HepG2 (cell line): ENCODE measurements around the gene SRSF2. TPM values are rescaled to one million over a fixed set of nuclear protein-coding genes. Genes with fewer than 3 reads are reported as not detected.
"Not testable (repeated sequence)": the region's sequence is repeated elsewhere in the genome, so short reads cannot be mapped to it uniquely, and the experiment has no call there.

Experiments
- ATAC-seq: fragments of 200-7000 bp; cut with Tn5 transposase; 3 replicates; pipeline ENCODE4 v1.9.1; 2020; ENCODE audit warnings: mild to moderate bottlenecking, moderate library complexity
- BruUV-seq: library from RNA; stranded (reverse); fragments of 400-500 nt; replicated peaks from 2 replicates; lab custom pipeline; 2021; lab: Mats Ljungman, UMichigan
- CTCF ChIA-PET: fragments of 300-600 bp; formaldehyde crosslinking; extraction: SDS; loops from one replicate; lab custom pipeline; 2021; ENCODE audit warnings: low total read pairs, inconsistent platforms, low intra/inter-chr PET ratio; lab: Yijun Ruan, JAX
- POLR2A ChIA-PET: fragments of 350-600 bp; sonication (Branson Sonifier 250); formaldehyde crosslinking; loops from one replicate; lab custom pipeline; 2020; ENCODE audit warnings: antibody characterized with exemption, inconsistent platforms; lab: Yijun Ruan, JAX
- DNase-seq: peaks from one replicate; pipeline ENCODE4 v3.0.0-alpha.2; 2015; ENCODE audit warnings: low spot score
- FAIRE-seq: peaks from 3 replicates; lab custom pipeline; 2011; peaks lifted over from hg19 to GRCh38; lab: Jason Lieb, UNC
- H2AFZ ChIP-seq: one replicate; pipeline ENCODE4 v1.6.1; 2011; ENCODE audit warnings: low read length, inconsistent platforms
- H3K27ac ChIP-seq: fragments of 300-600 bp; 3 replicates; pipeline ENCODE4 v1.8.0; 2011; ENCODE audit warnings: mixed run types, mild to moderate bottlenecking, mixed read lengths, low read length, inconsistent platforms; ENCODE audit not compliant: insufficient read depth; ENCODE audit errors: extremely low read length
- H3K27me3 ChIP-seq, 2 experiments: fragments of 200-600 bp in 1 of 2; 2 replicates in 1 of 2; 3 replicates in 1 of 2; pipeline versions ENCODE4 v1.6.0 to v1.8.0; 2011; ENCODE audit warnings: low read length in 2 of 2, mild to moderate bottlenecking in 2 of 2, moderate library complexity in 2 of 2, inconsistent platforms in 1 of 2; ENCODE audit not compliant: insufficient read depth in 2 of 2, control insufficient read depth in 1 of 2
- H3K36me3 ChIP-seq, 2 experiments: fragments of 200-600 bp in 1 of 2; replicated peaks in 1 of 2; 2 replicates in 1 of 2; 3 replicates in 1 of 2; pipeline versions ENCODE4 v1.5.1 to v1.8.0; 2011; ENCODE audit warnings: low read length in 2 of 2, inconsistent platforms in 1 of 2; ENCODE audit not compliant: insufficient read depth in 2 of 2, control insufficient read depth in 1 of 2
- H3K4me1 ChIP-seq: 2 replicates; pipeline ENCODE4 v1.5.1; 2012; ENCODE audit warnings: low read length, inconsistent platforms; ENCODE audit not compliant: insufficient read depth
- H3K4me2 ChIP-seq: 2 replicates; pipeline ENCODE4 v1.6.0; 2011; ENCODE audit warnings: low read depth, low read length, inconsistent platforms
- H3K4me3 ChIP-seq, 3 experiments: fragments of 200-600 bp in 1 of 3; sonication (generic), shearing (Covaris generic) in 1 of 3; replicated peaks in 1 of 3; 2 replicates each; pipeline ENCODE4 v1.5.1; 2011 to 2016; ENCODE audit warnings: low read length in 3 of 3, inconsistent platforms in 2 of 3, low read depth in 2 of 3, mild to moderate bottlenecking in 2 of 3, control low read depth in 1 of 3, mixed read lengths in 1 of 3; ENCODE audit not compliant: insufficient read depth in 1 of 3
- H3K79me2 ChIP-seq: one replicate; pipeline ENCODE4 v1.6.1; 2011; ENCODE audit warnings: low read length, inconsistent platforms; ENCODE audit not compliant: insufficient read depth
- H3K9ac ChIP-seq: 2 replicates; pipeline ENCODE4 v1.6.0; 2011; ENCODE audit warnings: mild to moderate bottlenecking, low read depth, low read length, inconsistent platforms; ENCODE audit not compliant: insufficient read depth
- H3K9me3 ChIP-seq: 2 replicates; pipeline ENCODE4 v1.5.1; 2012; ENCODE audit warnings: mild to moderate bottlenecking, low read length
- H4K20me1 ChIP-seq: 2 replicates; pipeline ENCODE4 v1.6.0; 2011; ENCODE audit warnings: inconsistent platforms, mild to moderate bottlenecking, low read length, moderate library complexity; ENCODE audit not compliant: insufficient read depth
- HNRNPLL ChIP-seq: fragments of 200-400 bp; formaldehyde crosslinking; IDR thresholded peaks from 2 replicates; pipeline ENCODE4 v1.6.1; 2017; ENCODE audit warnings: mild to moderate bottlenecking, low read depth, low read length; ENCODE audit not compliant: poor library complexity, severe bottlenecking
- MYNN ChIP-seq: sonication (generic); formaldehyde crosslinking; IDR thresholded peaks from 2 replicates; pipeline ENCODE4 v1.4.0; 2020; ENCODE audit warnings: mild to moderate bottlenecking, low read depth, missing genetic modification reagents
- PCBP1 ChIP-seq: fragments of 200-400 bp; formaldehyde crosslinking; IDR thresholded peaks from 2 replicates; pipeline ENCODE4 v1.6.1; 2017; ENCODE audit warnings: mild to moderate bottlenecking, low read depth, low read length, borderline replicate concordance
- RBM39 ChIP-seq: fragments of 200-400 bp; formaldehyde crosslinking; IDR thresholded peaks from one replicate; pipeline ENCODE4 v1.6.1; 2018; ENCODE audit warnings: antibody characterized with exemption, mild to moderate bottlenecking, low read depth, low read length; ENCODE audit not compliant: poor library complexity, severe bottlenecking
- SIN3A ChIP-seq: IDR thresholded peaks from 2 replicates; pipeline ENCODE4 v1.6.1; 2011; ENCODE audit warnings: low read depth, mild to moderate bottlenecking, control low read depth, low read length, borderline replicate concordance
- ZFY ChIP-seq: sonication (generic); formaldehyde crosslinking; IDR thresholded peaks from 2 replicates; pipeline ENCODE4 v1.4.0; 2020; ENCODE audit warnings: missing genetic modification reagents
- ZNF296 ChIP-seq: sonication (generic); formaldehyde crosslinking; conservative IDR thresholded peaks from 2 replicates; pipeline ENCODE4 v1.5.0; 2020; ENCODE audit warnings: mild to moderate bottlenecking, missing genetic modification reagents
- ZNF432 ChIP-seq: sonication (generic); formaldehyde crosslinking; IDR thresholded peaks from 2 replicates; pipeline ENCODE4 v1.5.0; 2020; ENCODE audit warnings: missing genetic modification reagents, mild to moderate bottlenecking, borderline replicate concordance
- ZNF558 ChIP-seq: sonication (generic); formaldehyde crosslinking; IDR thresholded peaks from 2 replicates; pipeline ENCODE4 v1.9.0; 2022; ENCODE audit warnings: mild to moderate bottlenecking, missing genetic modification reagents, borderline replicate concordance
- ZNF598 ChIP-seq: sonication (generic); formaldehyde crosslinking; IDR thresholded peaks from 2 replicates; pipeline ENCODE4 v1.5.1; 2020; ENCODE audit warnings: mild to moderate bottlenecking, missing genetic modification reagents, borderline replicate concordance
- ZNF816 ChIP-seq: sonication (generic); formaldehyde crosslinking; IDR thresholded peaks from 2 replicates; pipeline ENCODE4 v1.8.0; 2022; ENCODE audit warnings: missing genetic modification reagents, mild to moderate bottlenecking, borderline replicate concordance
- WGBS: methylation state at CpG from one replicate; pipeline ENCODE4 v1.1.6; 2017; ENCODE audit warnings: low lambda C conversion rate; 5-methylcytosine and 5-hydroxymethylcytosine counted together
- in situ Hi-C: cut with HindIII; loops from 2 replicates; pipeline ENCODE4 v1.10.0; 2017; ENCODE audit warnings: low pct_unique_long_range_greater_than_20kb; ENCODE audit not compliant: extremely low pct_ligation_motif_present
- intact Hi-C: fragments of 100-400 bp; cut with micrococcal nuclease; formaldehyde crosslinking; loops from one replicate; pipeline ENCODE4 v1.10.0; 2022; ENCODE audit not compliant: unreplicated experiment
- polyA plus RNA-seq, 8 experiments: library from polyadenylated mRNA; depleted of rRNA in 3 of 8; stranded (reverse) in 7 of 8; unstranded in 1 of 8; fragments of >200 nt; fragmentation: Illumina TruSeq in 4 of 8; extraction: Trizol in 4 of 8; gene quantifications; 2 replicates each; pipeline versions ENCODE4 v1.2.1 to v1.2.3, GENCODE V29; 2011 to 2016; ENCODE audit warnings: low read depth in 4 of 8, missing spikeins in 1 of 8, mixed read lengths in 1 of 8; ENCODE audit not compliant: insufficient read depth in 1 of 8
- total RNA-seq, 5 experiments: library from RNA; depleted of rRNA; stranded (reverse); fragments of >200 nt; fragmentation: Illumina TruSeq; extraction: Trizol; gene quantifications; 2 replicates each; pipeline ENCODE4 v1.2.3, GENCODE V29; 2016; ENCODE audit warnings: low read depth in 1 of 5
- TF ChIP-seq, protein P1 (sequence below), 2 experiments: sonication (generic) in 1 of 2; formaldehyde crosslinking in 1 of 2; IDR thresholded peaks; 2 replicates each; pipeline versions ENCODE4 v1.4.0 to v1.6.1; 2018 to 2020; ENCODE audit warnings: missing genetic modification reagents in 2 of 2, borderline replicate concordance in 1 of 2, low read depth in 1 of 2, mild to moderate bottlenecking in 1 of 2, missing biosample characterization in 1 of 2
- TF ChIP-seq, protein P2 (sequence below): sonication (generic); formaldehyde crosslinking; IDR thresholded peaks from 2 replicates; pipeline ENCODE4 v1.4.0; 2020; ENCODE audit warnings: missing genetic modification reagents

SRSF2 gene
- total and polyA plus RNA-seq, 2 of the 13 experiments (the other 11 are each of a cell fraction or from before 2014, with no cell fraction given) = 306 to 319 TPM

GRCh38 chr17:76710863-76711611, 26.1 kb downstream of the SRSF2 start, which contains the start of gene MXRA7 (continued):
- TF ChIP-seq ZNF816 (CRISPR knock-in tag) (no peak), MYNN (CRISPR knock-in tag) (no peak), ZNF296 (no peak), SIN3A (no peak), ZNF432 (CRISPR knock-in tag) (no peak), ZNF558 (no peak)

GRCh38 chr17:76709951-76710862, 26.9 kb downstream of the SRSF2 start:
- peak overlapping the region; percentile 69 for H3K9ac ChIP-seq
- in situ Hi-C loops, FAIRE-seq, H3K27ac ChIP-seq, H4K20me1 ChIP-seq, CTCF ChIA-PET, H3K27me3 ChIP-seq, H2AFZ ChIP-seq, H3K9me3 ChIP-seq, BruUV-seq, DNase-seq: not testable (repeated sequence)
- peak overlapping the region; percentile 61 to 76 (median 73) for H3K4me3 ChIP-seq
- ATAC-seq = peak; percentile 45
- POLR2A ChIA-PET = interaction anchor here (0.7 to 3.6 kb wide), 11 partner anchors 9 to 159 kb away, joined by 3 to 20 read pairs (median 4); partner anchors contain the start of genes JMJD6, METTL23, MFSD11 and SRSF2
- 4% methylated on average over 39 of the region's 79 CpGs for WGBS
- peak overlapping the region; percentile 82 for H3K4me2 ChIP-seq
- H3K36me3 ChIP-seq = peaks cover 5 to 15% of the 10 kb centered on the region in 2 experiments; a peak in 4 of 5 replicates
- H3K79me2 ChIP-seq = peaks cover 29% of the 10 kb centered on the region
- peaks cover 53% of the 10 kb centered on the region for H3K4me1 ChIP-seq
- intact Hi-C loops = loop anchor here (10.0 kb wide), 1 partner anchor 155 kb away; no protein-coding TSS in a partner anchor
- TF ChIP-seq, protein P1, sequence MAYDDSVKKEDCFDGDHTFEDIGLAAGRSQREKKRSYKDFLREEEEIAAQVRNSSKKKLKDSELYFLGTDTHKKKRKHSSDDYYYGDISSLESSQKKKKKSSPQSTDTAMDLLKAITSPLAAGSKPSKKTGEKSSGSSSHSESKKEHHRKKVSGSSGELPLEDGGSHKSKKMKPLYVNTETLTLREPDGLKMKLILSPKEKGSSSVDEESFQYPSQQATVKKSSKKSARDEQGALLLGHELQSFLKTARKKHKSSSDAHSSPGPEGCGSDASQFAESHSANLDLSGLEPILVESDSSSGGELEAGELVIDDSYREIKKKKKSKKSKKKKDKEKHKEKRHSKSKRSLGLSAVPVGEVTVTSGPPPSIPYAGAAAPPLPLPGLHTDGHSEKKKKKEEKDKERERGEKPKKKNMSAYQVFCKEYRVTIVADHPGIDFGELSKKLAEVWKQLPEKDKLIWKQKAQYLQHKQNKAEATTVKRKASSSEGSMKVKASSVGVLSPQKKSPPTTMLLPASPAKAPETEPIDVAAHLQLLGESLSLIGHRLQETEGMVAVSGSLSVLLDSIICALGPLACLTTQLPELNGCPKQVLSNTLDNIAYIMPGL (CRISPR knock-in tag; IDR thresholded peaks at IDR 0.05; ENCODE audit: borderline replicate concordance in 1 of 2, low read depth in 1 of 2) = peak in 1 of 2 experiments; percentile 2; a peak in 1 of 4 replicates
- TF ChIP-seq PCBP1 = 0 out of 2 replicates have a peak, but pooled peaks have one; percentile 49
- TF ChIP-seq, protein P2, sequence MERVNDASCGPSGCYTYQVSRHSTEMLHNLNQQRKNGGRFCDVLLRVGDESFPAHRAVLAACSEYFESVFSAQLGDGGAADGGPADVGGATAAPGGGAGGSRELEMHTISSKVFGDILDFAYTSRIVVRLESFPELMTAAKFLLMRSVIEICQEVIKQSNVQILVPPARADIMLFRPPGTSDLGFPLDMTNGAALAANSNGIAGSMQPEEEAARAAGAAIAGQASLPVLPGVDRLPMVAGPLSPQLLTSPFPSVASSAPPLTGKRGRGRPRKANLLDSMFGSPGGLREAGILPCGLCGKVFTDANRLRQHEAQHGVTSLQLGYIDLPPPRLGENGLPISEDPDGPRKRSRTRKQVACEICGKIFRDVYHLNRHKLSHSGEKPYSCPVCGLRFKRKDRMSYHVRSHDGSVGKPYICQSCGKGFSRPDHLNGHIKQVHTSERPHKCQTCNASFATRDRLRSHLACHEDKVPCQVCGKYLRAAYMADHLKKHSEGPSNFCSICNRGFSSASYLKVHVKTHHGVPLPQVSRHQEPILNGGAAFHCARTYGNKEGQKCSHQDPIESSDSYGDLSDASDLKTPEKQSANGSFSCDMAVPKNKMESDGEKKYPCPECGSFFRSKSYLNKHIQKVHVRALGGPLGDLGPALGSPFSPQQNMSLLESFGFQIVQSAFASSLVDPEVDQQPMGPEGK (CRISPR knock-in tag) = peak; percentile 35
- TF ChIP-seq ZNF598 (CRISPR knock-in tag) = 0 out of 2 replicates have a peak, but pooled peaks have one; percentile 63
- TF ChIP-seq RBM39 = peak; percentile 1
- peak; percentile 69 for TF ChIP-seq ZFY (CRISPR knock-in tag)
- TF ChIP-seq HNRNPLL = peak; percentile 26
